GM18502 (cell line): ENCODE data around the gene OGFOD3.

Experiments used
- ATAC-seq: cut with Tn5 transposase; IDR thresholded peaks from one replicate; pipeline ENCODE4 v1.9.1; 2021; ENCODE audit warnings: mild to moderate bottlenecking; ENCODE audit not compliant: unreplicated experiment, poor library complexity

Gene OGFOD3

GRCh38 chr17:82447876-82448275 lies 29.5 kb upstream of the OGFOD3 start:
- no peak for ATAC-seq

GRCh38 chr17:82446649-82447048 lies 28.3 kb upstream of the OGFOD3 start:
- ATAC-seq = no peak

GRCh38 chr17:82446124-82446523 lies 27.7 kb upstream of the OGFOD3 start:
- no peak for ATAC-seq

- ATAC-seq = no peak
Observed at GRCh38 chr17:82445542-82445941, 27.2 kb upstream of the OGFOD3 start.

- no peak for ATAC-seq
Observed at GRCh38 chr17:82444941-82445521, 26.6 kb upstream of the OGFOD3 start.

- no peak for ATAC-seq
Observed at GRCh38 chr17:82444284-82444893, 26.0 kb upstream of the OGFOD3 start.

GRCh38 chr17:82443465-82444283 lies 25.3 kb upstream of the OGFOD3 start:
- no peak for ATAC-seq

GRCh38 chr17:82442643-82443464 lies 24.5 kb upstream of the OGFOD3 start:
- no peak for ATAC-seq

GRCh38 chr17:82441691-82442487 lies 23.5 kb upstream of the OGFOD3 start:
- no peak for ATAC-seq

GRCh38 chr17:82440991-82441627 lies 22.7 kb upstream of the OGFOD3 start:
- no peak for ATAC-seq

- ATAC-seq = no peak
Observed at GRCh38 chr17:82440469-82440981, 22.1 kb upstream of the OGFOD3 start.

- ATAC-seq = no peak
Observed at GRCh38 chr17:82439829-82440365, 21.5 kb upstream of the OGFOD3 start.

GRCh38 chr17:82439194-82439828 lies 20.9 kb upstream of the OGFOD3 start:
- ATAC-seq = no peak

GRCh38 chr17:82438401-82439193 lies 20.2 kb upstream of the OGFOD3 start:
- no peak for ATAC-seq

GRCh38 chr17:82437325-82437668 lies 18.9 kb upstream of the OGFOD3 start:
- no peak for ATAC-seq

- ATAC-seq = no peak
Observed at GRCh38 chr17:82436601-82437324, 18.4 kb upstream of the OGFOD3 start.
